Right renal pelvis (tissue), 4 donors: ENCODE data around the gene RARG. TPM values are rescaled to one million over a fixed set of nuclear protein-coding genes. Genes with fewer than 3 reads are reported as not detected.
A peak's percentile ranks its signal among the peaks of the same experiment; 100 is the strongest.

Experiments
- DNase-seq, 4 donors: peaks; one replicate each; pipeline ENCODE4 v3.0.0-alpha.2; 2013; ENCODE audit warnings: low read depth in 4 of 4, low spot score in 3 of 4, missing footprints in 1 of 4
- polyA plus RNA-seq, 4 donors: library from polyadenylated mRNA; unstranded; fragments of 120-200 nt; gene quantifications; one replicate each; pipeline ENCODE4 v1.2.1, GENCODE V29; 2013; ENCODE audit not compliant: insufficient read length in 4 of 4

The RARG gene
- polyA plus RNA-seq, 4 donors, result 30.9 to 41.5 (median 32.7) TPM

DNA sequence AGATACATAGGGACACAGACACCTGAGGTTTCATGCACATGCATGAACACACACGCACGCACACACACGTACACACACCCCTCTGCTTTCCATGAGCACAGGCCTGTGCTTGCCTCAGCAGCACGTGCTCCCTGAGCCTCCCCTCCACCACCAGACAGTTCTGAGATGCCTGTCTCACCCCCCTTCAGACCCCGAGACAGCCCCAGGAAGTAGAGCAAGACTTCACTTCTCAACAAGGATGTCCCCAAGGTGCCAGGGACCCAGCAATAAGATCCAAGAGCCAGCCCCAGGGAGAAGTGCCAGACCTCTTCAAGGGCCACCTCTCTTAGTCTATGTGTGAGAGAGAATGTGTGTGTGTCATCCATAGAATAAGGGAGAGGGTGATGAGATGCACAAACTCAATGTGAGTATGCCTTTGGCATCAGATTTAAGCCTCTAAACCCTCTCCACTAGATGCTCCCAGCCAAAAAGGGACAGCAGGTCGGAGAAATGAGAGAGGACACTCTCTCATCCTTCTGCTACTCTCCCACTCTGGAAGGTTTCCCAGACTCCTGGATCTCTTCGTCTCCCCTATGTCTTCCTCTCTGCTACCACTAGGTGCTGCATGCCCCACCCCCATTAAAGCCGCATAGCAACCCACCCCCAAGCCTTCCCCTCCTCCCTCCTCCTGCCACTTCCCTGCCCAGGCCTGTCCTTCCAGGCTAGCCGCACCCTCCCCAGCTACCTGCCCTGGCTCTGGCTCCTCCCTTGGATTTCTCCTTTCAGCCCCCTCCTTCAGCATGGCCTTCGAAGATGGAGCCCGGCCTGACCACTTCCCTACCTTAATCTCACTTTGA is 7.7 kb downstream of the RARG start:
- no peak for DNase-seq

- no peak for DNase-seq
These were observed 8.5 kb downstream of the RARG start for GRCh38 chr12:53223389-53224060.

DNA sequence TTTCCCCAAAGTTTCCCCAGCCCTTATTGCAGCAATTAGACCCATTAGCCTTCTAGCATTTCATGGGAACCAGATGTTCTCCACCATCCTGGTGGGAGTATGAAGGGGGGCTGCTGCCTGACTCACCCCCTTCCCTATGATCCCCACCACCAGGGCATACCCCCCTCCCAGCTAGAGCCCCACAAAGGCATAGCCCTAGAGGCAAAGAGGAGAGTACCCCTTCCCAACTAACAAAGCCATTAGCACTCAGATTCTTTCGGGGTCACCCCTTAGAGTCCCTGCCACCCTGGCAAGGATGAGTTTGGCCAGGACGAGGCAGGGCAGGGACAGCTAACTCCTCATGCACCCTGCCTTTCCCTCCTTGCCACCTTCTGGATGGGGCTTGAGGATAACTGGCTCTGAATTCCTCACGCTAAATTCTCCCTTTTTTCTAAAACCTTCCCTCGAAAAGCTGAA is 9.2 kb downstream of the RARG start:
- no peak for DNase-seq

DNA sequence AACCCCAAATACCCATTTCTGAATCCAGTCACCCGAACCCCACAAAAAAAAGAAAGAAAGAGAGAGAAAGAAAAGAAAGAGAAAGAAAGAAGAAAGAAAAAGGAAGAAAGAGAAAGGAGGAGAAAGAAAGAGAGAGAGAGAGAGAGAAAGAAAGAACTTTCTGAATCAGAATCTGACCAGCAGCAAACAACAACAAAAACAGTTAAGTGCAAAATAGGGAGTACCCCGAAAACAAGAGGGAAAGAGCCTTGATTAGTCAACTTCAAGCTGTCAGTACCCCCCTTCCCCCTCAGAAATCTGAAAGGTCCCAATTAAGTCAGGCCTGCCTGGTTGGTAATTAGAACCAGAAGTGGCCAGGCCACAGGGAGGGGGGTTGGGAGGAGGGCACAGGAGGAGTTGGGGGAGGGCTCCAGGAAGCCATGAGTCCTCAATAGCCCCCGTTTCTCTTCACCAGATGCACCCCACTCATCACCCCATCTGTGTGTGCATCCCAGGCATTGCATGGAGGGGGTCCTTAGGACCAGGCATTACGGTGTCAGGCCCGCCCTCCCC is 9.8 kb downstream of the RARG start:
- DNase-seq, result no peak

DNA sequence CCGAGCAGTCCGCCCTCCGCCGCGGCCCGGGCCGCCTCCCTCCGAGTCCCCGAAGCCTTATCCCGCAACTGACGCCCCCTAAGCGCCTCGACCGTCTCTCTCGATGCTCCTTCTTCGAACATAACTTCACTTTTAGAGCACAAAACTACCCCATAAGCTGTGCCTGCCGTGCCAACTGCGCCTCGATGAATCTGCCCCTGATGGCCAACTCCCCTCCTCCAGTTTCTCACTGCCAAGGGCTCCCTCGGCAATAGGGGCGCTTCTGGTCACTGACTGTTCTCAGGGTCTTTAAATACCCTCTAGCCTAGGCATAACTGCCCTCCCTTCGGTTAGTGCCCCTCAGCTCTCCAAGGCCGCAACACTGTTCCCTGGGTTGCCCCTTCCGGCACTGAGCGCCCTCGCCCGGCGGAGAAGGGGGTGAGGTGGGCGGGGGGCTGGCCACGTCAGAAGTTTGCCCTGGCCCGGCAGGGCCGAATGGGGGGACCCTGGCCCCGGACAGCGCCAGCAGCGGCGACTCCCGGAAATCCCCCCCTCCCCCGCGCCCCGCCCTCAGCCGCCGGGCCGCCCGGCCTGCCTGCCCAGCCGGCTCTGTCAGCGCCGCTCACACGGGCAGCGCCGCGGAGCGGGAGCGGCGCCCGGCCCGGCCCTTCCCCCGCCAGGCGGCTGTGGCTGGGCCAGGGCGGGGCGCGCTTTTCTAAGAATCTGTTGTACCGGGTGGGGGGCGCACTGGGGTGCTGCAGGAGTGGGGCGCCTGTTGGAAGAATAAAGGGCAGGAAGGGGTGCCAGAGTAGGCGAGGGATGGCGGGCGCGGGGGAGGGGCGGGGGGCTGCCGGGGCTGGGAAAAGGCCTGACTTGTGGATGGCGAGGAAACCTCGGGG is 10.6 kb downstream of the RARG start:
- peak in 2 of 4 donors; percentile 52 to 56 for DNase-seq

DNA sequence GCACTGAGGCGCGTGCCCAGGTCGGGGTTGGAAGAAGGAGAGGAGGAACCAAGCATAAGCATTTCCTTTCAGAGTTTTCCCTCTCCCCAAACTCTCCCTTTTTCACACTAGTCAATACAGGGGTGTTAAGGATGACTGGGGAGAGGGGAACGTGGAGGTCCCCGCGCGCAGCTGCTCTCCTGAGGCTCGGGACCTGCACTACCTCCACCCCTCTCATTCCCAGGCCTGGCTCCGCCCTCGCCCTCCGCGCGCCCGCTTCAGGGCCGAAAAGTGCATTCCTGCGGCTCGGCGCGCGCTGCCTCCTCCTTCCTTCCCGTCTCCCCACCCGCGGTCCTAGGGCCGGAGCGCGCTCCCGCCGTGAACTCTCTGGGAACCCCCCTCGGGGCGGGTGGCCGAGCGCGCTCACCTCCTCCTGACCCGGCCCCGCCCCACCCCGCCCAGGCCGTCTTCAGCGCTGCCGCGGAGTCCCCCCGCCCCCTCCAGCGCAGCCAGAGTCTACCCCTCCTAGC is 11.3 kb downstream of the RARG start:
- peak; percentile 79 to 87 (median 84) for DNase-seq

GRCh38 chr12:53219956-53220693 is 11.9 kb downstream of the RARG start:
- DNase-seq, result no peak

GRCh38 chr12:53219292-53219955 is 12.6 kb downstream of the RARG start:
- DNase-seq, result no peak

DNA sequence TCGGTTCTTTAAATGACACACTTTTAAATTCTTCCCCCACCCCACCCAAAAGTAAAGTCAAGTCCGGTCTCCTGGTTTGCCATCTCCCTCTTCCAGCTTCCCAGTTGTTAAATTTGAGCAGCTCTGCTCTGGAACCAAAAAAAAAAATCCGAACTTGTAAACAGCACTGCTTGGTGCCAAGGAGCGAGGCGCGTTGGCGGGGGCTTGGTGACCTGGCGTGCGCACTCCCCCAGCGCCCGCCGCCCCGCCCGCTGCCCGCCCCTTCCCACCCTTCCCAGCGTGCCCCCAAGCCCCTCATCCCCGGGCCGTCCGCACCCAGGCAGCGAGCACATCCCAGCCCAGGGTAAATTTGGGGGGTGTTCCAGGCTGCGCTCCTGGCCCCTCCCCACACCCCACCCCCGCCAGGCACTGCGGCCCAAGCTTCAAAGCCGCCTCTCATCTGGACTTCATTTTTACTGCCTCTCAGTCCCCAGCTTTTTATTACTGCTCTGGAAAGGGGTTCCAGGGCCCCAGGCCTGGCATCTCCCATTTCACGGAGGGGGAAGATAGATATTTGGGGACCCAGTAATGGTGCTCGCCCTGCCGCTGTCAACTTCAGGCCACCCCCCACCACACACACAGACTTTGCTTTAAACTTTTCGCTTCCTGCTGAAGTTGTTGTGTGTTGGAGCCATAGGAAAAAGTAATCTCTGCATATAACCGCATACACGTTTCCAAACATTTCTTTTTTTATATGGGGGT is 13.3 kb downstream of the RARG start:
- no peak for DNase-seq

DNA sequence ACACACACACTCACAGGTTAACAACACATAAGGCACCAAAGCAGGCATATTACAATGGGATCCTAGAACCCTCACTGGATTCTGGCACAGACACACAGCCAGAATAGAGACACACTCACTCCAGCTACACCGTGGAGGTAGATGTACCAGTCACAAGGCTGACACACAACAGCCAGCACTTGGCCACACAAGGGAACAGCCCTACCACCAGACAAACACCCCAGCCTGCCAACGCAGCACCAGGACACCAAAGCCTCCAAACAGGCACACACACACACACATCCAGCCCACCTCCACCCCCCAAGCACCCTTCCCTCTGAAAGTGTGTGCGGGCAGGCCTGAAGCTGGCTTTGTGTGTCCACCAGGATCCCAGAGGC is 14.1 kb downstream of the RARG start:
- DNase-seq, result no peak

- no peak for DNase-seq
These were observed 14.7 kb downstream of the RARG start for GRCh38 chr12:53217051-53217930.

GRCh38 chr12:53215497-53215896 is 16.5 kb downstream of the RARG start:
- DNase-seq, result no peak

GRCh38 chr12:53214687-53215455 is 17.1 kb downstream of the RARG start:
- DNase-seq, result no peak

DNA sequence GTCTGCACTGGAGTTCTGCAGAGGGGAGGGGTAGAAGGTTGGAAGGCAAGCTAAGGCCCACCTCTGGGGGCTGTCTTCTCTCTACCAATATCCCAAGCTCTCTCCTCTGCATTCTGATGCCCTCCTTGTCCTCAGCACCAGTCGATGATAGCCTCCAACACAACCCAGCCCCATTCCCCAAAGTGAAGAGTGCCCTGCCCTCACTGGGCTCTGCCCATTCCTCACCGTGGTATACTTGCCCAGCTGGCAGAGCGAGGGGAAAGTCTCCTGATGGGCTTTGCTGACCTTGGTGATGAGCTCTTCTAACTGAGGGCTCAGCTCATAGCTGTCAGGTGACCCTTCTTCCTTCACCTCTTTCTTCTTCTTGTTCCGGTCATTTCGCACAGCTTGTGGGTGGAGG is 17.8 kb downstream of the RARG start:
- DNase-seq, result no peak

- no peak for DNase-seq
These were observed 18.7 kb downstream of the RARG start for GRCh38 chr12:53213348-53213747.

DNA sequence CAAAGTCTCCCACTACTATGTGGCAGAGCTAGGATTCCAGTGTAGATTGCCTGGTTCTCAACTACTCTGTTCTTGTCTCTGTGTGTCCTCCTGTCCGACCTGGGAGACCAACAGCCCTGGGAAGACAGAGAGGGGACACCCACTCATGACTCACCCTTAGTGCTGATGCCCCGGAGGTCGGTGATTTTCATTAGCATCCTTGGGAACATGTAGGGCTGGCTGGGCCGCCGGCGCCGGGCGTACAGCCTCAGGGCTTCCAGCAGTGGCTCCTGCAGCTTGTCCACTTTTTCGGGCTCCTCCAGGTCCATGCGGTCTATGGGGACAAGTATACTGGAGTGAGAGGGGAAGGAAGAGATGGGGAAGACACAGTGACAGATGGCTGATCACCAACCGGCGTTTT is 19.1 kb downstream of the RARG start:
- no peak for DNase-seq
